T-helper 2 cell treated with Interferon-gamma antibody and Interleukin-4, amounts not matched to agents 5 μg/mL and 100 μg/mL, for 36 hours (primary cell): Measurements from ENCODE around the gene ANKRA2.

Source experiments
- DNase-seq: peaks from one replicate; pipeline ENCODE4 v3.0.0; 2021; ENCODE audit warnings: low spot score
- H3K27ac Mint-ChIP-seq: one replicate; pipeline ENCODE4 v1.8.0; 2021; ENCODE audit warnings: mild to moderate bottlenecking, mixed read lengths
- H3K27me3 Mint-ChIP-seq: one replicate; pipeline ENCODE4 v1.8.0; 2021; ENCODE audit warnings: low read depth, mixed read lengths
- H3K36me3 Mint-ChIP-seq: one replicate; pipeline ENCODE4 v1.8.0; 2021; ENCODE audit warnings: low read depth, mixed read lengths
- H3K4me1 Mint-ChIP-seq: one replicate; pipeline ENCODE4 v1.8.0; 2021; ENCODE audit warnings: low read depth, mixed read lengths
- H3K4me3 Mint-ChIP-seq: one replicate; pipeline ENCODE4 v1.8.0; 2022; ENCODE audit warnings: mild to moderate bottlenecking, moderate library complexity, mixed read lengths
- H3K9me3 Mint-ChIP-seq: one replicate; pipeline ENCODE4 v1.8.0; 2021; ENCODE audit warnings: mixed read lengths

The ANKRA2 gene

DNA sequence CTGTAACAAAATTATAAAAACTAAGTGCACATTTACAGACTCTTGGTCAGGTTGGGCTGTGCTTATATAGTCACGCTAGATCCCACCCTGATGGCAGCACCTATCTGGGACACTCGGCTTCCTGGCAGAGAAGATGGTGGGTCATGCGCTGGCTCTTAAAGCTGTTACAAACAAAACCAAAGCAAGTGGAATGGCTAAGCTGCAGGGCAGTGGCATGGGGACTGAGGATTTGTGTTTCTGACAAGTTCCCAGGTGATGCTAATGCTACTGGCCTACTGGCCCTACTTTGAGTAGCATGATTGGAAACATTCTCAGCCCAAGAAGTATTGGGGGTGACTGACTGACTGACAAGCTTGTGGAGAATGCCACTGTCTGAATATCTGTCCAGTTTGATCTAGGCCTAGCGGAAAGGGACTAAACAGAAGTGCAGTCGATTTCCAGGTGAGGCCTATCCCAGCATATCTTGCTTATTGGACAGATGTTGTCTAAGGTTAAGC is 58.9 kb downstream of the ANKRA2 start:
- no peak for DNase-seq
- Mint-ChIP-seq H3K9me3 (no peaks in the 10 kb centered on the region), H3K4me3 (no peak overlapping the region), H3K27me3 (no peaks in the 10 kb centered on the region), H3K4me1 (peaks cover 6% of the 10 kb centered on the region), H3K27ac (no peak overlapping the region), H3K36me3 (peaks cover 34% of the 10 kb centered on the region)
